Measurements from ENCODE around the gene IKZF4. TPM values are rescaled to one million over a fixed set of nuclear protein-coding genes. Genes with fewer than 3 reads are reported as not detected.
"Not testable (repeated sequence)": the region's sequence is repeated elsewhere in the genome, so short reads cannot be mapped to it uniquely, and the experiment has no call there.

The IKZF4 gene
- 10 to 100 TPM; 11.7 to 12.0 TPM for total RNA-seq

DNA sequence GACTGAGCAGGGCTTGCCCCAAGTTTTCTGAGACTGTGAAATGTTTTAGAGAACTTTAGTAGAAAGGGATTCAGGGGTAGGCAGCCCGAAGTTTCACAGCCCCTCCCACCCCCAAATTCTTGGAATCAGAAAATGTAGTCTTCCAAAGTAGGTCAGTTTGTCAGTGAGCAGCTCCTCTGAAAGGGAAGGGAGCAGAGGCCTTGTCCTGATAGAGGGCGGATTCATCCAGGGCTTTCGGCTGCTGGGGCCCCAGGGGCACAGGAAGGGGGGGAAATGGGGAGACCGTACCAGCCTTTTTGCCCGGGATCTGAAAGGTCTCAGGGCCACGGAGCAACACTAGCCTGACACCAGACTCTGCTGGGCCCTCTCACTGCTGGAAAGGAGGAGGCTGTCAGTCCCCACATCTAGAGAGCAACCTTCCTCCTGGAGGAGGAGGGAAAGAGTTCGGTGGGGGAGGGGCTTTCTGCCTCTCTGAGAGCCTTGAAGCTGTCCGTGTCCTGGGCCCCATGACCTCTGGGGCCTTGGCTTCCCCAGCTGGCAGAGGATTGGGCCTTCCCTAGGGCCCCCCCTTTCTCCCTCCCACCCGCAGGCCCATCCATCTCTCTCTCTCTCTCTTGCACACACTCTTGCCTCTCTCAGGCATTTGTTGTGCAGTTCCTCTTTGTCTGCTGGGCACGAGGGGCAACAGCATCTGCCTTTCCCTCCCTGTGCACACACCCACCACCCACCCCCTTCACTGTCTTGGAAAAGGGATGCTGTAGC, at the start of gene IKZF4:
Gene IKZF4 (plus strand): TSS at position 621 of the 762 bp plus-strand sequence. CDS start 451 bp downstream, outside the sequence.
- Mint-ChIP-seq H3K36me3 (no peaks in the 10 kb centered on the region), H3K27ac (peak within 1 kb of the TSS; percentile 64 to 93), H3K9me3 (no peaks in the 10 kb centered on the region), H3K4me3 (peak within 1 kb of the TSS; percentile 90), H3K27me3 (no peaks in the 10 kb centered on the region), H3K4me1 (ENCODE audit: low read depth in 2 of 2) (peaks cover 11 to 13% of the 10 kb centered on the region in 2 donors)
- DNase-seq (ENCODE audit: low spot score) = no peak
- peak; percentile 2 to 15 for ATAC-seq

DNA sequence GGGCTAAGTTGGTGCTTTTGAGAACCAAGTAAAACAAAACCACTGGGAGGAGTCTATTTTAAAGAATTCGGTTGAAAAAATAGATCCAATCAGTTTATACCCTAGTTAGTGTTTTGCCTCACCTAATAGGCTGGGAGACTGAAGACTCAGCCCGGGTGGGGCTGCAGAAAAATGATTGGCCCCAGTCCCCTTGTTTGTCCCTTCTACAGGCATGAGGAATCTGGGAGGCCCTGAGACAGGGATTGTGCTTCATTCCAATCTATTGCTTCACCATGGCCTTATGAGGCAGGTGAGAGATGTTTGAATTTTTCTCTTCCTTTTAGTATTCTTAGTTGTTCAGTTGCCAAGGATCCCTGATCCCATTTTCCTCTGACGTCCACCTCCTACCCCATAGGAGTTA, 48.8 kb upstream of the IKZF4 start:
- H3K4me1 Mint-ChIP-seq (ENCODE audit: low read depth in 2 of 2) = peaks cover 16 to 23% of the 10 kb centered on the region in 2 donors
- peaks cover 5% of the 10 kb centered on the region for H3K36me3 Mint-ChIP-seq
- no peak overlapping the region for H3K27ac Mint-ChIP-seq
- ATAC-seq = no peak
- DNase-seq (ENCODE audit: low spot score) = no peak
- no peak overlapping the region for H3K4me3 Mint-ChIP-seq
- H3K9me3 Mint-ChIP-seq = no peaks in the 10 kb centered on the region
- no peaks in the 10 kb centered on the region for H3K27me3 Mint-ChIP-seq

DNA sequence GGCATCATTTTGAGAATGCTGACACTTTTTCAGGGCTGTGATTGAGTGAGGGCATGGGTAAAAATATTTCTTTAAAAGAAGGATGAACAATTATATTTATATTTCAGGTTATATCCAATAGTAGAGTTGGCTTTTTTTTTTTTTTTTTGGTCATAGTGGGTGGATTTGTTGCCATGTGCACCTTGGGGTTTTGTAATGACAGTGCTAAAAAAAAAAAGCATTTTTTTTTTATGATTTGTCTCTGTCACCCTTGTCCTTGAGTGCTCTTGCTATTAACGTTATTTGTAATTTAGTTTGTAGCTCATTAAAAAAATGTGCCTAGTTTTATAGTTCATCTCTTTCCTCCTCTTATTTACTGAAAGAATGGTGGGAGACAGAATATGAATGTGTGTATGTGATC, 48.4 kb upstream of the IKZF4 start:
- peaks cover 5% of the 10 kb centered on the region for H3K36me3 Mint-ChIP-seq
- peaks cover 17 to 21% of the 10 kb centered on the region in 2 donors for H3K4me1 Mint-ChIP-seq (ENCODE audit: low read depth in 2 of 2)
- ATAC-seq (no peak), DNase-seq (ENCODE audit: low spot score) (no peak)
- H3K27ac Mint-ChIP-seq = no peak overlapping the region
- H3K27me3 Mint-ChIP-seq = no peaks in the 10 kb centered on the region
- no peak overlapping the region for H3K4me3 Mint-ChIP-seq
- H3K9me3 Mint-ChIP-seq = no peaks in the 10 kb centered on the region

DNA sequence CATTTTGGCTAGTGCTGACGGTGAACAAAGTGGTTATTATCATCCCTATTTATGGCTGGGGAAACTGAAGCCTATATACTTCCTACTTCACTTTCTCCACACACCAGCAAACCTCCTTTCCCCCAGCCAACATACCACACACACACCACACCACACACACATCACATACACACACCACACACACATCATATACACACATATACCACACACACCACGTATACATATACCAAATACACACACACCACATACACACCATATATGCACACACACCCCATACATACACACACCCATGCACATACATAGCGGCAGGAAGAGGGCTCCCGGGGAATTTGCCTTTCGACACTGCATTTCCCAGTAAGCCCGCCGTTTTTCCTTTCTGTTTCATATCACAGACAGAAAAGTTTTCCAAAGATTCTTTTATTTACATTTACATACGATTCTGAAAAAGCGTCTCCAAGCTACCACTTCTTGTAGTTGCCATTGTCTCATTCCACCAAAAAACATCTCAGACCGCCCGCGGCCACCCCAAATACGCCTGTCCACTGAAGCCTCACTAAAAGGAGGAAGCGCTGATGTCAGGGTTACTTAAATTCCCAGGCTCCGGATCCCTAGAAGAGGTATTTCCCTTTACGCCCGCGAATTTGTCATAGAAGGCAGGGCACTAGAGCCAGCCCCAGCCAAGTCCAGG, 47.8 kb upstream of the IKZF4 start:
- Mint-ChIP-seq H3K9me3 (no peaks in the 10 kb centered on the region), H3K27ac (no peak overlapping the region), H3K36me3 (peaks cover 5% of the 10 kb centered on the region), H3K27me3 (no peaks in the 10 kb centered on the region), H3K4me1 (ENCODE audit: low read depth in 2 of 2) (peaks cover 16 to 19% of the 10 kb centered on the region in 2 donors), H3K4me3 (no peak overlapping the region)
- ATAC-seq = no peak
- no peak for DNase-seq (ENCODE audit: low spot score)

DNA sequence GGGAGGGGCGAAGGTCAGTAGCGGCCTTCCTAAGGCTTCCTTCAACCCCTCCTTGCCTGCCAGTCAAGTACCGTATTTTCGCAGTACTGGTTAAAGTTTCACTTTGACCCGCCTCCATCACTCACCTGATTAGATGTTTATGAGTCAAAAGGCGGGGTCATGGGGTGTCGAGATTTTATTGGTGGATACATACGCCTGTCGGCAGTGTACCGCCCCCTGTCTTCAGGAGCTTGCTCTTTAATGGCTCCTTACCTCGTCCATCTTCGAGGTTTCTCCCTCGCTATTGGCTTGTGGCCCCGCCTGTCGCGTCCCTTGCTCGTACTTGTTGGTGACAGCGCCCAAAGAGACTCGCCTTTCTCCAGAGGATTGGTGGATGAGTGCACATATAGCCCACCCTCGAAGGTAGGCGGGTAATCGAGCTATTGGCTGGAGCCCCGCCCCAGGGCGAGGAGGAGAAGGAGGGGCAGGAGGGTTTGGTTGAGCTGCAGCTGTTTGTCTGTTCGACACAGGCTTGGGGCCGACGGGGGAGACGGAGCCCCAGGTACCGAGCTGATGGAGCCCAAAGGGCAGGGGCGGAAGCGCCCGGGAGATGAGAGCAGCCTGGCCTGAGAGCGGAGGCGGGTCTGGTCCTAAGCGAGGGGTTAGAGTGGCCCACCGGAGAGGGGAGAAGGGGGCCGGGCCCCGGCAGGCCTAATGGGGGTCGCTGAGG, 47.1 kb upstream of the IKZF4 start, which contains the start of gene RAB5B:
Gene RAB5B (plus strand): TSS at position 480 of the 709 bp plus-strand sequence. CDS start 12,883 bp downstream, outside the sequence.
- Mint-ChIP-seq H3K4me3 (no peak within 1 kb of the TSS), H3K4me1 (ENCODE audit: low read depth in 2 of 2) (peaks cover 12 to 16% of the 10 kb centered on the region in 2 donors), H3K36me3 (peaks cover 5% of the 10 kb centered on the region), H3K27ac (no peak within 1 kb of the TSS), H3K27me3 (no peaks in the 10 kb centered on the region), H3K9me3 (no peaks in the 10 kb centered on the region)
- DNase-seq (ENCODE audit: low spot score) (peak; percentile 100), ATAC-seq (peak; percentile 95 to 96)

DNA sequence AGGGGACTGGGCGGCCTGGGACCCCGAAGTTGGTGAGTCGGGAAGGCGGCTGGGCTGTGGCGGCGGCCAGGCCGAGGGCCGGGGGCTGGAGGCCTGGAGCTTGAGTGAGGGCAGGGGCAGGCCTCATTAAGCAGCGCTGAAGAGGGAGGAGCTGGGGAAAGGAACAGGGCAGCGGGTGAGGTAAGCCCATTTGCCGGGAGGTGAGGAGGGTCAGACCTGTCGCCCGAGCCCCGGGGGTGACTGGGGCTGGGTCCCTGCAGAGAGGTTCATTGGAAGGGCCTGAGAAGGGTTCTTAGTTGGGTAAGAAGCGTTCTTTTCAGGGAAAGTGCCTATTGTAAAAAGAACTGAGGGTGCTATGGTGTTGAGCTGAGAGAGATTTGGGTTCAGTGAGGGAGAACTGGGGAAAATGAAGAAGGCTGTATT, 46.5 kb upstream of the IKZF4 start:
- no peaks in the 10 kb centered on the region for H3K27me3 Mint-ChIP-seq
- H3K4me1 Mint-ChIP-seq (ENCODE audit: low read depth in 2 of 2) = peaks cover 12 to 20% of the 10 kb centered on the region in 2 donors
- ATAC-seq (peak; percentile 3 to 44), DNase-seq (ENCODE audit: low spot score) (no peak)
- no peak overlapping the region for H3K4me3 Mint-ChIP-seq
- no peak overlapping the region for H3K27ac Mint-ChIP-seq
- no peaks in the 10 kb centered on the region for H3K9me3 Mint-ChIP-seq
- H3K36me3 Mint-ChIP-seq = peaks cover 5% of the 10 kb centered on the region

DNA sequence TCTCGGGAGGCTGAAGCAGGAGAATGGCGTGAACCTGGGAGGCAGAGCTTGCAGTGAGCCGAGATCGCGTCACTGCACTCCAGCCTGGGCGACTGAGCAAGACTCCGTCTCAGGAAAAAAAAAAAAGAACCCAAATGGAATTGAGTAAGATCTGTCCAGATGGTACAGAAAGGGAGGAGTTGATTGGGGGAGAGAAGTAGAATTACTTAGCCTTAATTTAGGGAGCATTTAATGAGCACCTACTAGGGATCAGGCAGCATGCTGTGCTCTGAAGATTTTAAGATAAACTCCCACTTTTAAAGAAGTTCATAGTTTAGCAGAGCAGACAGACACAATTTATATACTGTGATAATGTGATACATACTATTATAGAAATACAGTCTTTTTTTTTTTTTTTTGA, 42.5 kb upstream of the IKZF4 start:
- ATAC-seq (no peak), DNase-seq (ENCODE audit: low spot score) (no peak)
- H3K27ac Mint-ChIP-seq = no peak overlapping the region
- H3K9me3 Mint-ChIP-seq = no peaks in the 10 kb centered on the region
- H3K4me1 Mint-ChIP-seq (ENCODE audit: low read depth in 2 of 2) = peaks cover 22 to 30% of the 10 kb centered on the region in 2 donors
- H3K36me3 Mint-ChIP-seq = peaks cover 5% of the 10 kb centered on the region
- H3K27me3 Mint-ChIP-seq = no peaks in the 10 kb centered on the region
- no peak overlapping the region for H3K4me3 Mint-ChIP-seq

DNA sequence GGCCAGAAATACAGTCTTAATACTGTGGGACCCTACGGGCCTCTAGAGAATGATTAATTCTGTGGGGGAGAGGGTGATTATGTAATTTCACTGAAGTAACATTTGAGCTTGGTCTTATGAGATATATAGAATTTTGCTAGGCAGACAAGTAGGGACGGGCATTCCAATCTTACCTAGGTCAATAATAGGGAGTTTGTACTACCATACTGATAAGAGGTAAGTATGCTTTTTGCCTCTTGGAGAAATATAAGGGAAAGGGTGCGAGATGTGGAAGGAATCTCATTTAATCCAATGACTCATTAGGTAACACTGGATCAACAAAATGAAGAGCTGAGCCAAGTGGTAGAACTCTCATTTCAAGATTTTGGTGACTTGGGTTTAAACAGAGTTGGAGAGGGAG, 41.8 kb upstream of the IKZF4 start:
- H3K4me3 Mint-ChIP-seq = no peak overlapping the region

DNA sequence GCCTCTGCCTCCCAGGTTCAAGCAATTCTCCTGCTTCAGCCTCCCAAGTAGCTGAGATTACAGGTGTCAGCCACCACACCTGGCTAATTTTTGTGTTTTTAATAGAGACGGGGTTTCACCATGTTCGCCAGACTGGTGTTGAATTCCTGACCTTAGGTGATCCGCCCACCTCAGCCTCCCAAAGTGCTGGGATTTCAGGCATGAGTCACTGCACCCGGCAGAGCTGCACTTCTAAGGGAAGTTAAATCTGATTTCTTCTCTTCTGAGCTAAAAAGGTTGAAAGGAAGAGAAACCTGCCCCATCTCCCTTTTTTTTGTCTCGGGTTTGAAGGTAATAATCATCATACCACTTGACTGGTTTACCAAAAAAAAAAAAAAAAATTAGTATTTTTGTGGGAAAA, 39.0 kb upstream of the IKZF4 start:
- not testable (repeated sequence) for H3K27me3 Mint-ChIP-seq; H3K27ac Mint-ChIP-seq; DNase-seq (ENCODE audit: low spot score); H3K36me3 Mint-ChIP-seq; H3K9me3 Mint-ChIP-seq; ATAC-seq; H3K4me3 Mint-ChIP-seq
- H3K4me1 Mint-ChIP-seq (ENCODE audit: low read depth in 2 of 2) = peaks cover 15 to 34% of the 10 kb centered on the region in 2 donors

More for the DNA sequence above, 41.8 kb upstream of the IKZF4 start:
- DNase-seq (ENCODE audit: low spot score) = no peak
- ATAC-seq = no peak
- Mint-ChIP-seq H3K27ac (peak overlapping the region in 1 of 2 donors; percentile 76), H3K36me3 (peaks cover 5% of the 10 kb centered on the region), H3K9me3 (no peaks in the 10 kb centered on the region), H3K27me3 (no peaks in the 10 kb centered on the region), H3K4me1 (ENCODE audit: low read depth in 2 of 2) (peaks cover 22 to 30% of the 10 kb centered on the region in 2 donors)

DNA sequence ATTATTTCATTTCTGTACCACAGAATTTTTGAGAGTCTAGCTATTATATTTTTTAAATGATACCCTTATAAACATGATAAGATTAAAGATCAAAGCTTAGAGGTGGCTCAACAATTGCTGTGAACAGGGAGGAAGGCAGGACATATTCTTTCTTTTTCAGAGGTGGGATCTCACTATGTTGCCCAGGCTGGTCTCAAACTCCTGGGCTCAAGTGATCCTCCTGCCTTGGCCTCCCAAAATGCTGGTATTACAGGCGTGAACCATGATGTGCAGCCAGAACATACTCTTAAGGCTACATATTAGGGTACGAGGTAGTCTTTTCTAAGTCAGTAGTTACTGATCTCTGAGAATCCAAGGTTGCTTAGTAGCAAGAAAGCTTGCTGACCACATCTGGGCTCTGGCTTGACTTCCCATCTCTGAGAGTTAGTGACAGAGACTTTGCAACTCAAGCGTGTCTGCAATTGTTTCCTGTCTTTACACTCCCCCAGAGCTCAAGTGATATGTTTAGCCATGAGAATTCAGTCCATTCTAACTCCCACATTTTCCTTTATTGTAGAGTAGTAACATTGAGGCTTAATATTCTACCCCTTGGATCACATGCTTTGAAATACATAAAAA, 38.4 kb upstream of the IKZF4 start:
- Mint-ChIP-seq H3K9me3 (no peaks in the 10 kb centered on the region), H3K36me3 (peaks cover 9% of the 10 kb centered on the region), H3K27ac (no peak overlapping the region), H3K27me3 (no peaks in the 10 kb centered on the region), H3K4me1 (ENCODE audit: low read depth in 2 of 2) (peaks cover 15 to 35% of the 10 kb centered on the region in 2 donors), H3K4me3 (no peak overlapping the region)
- ATAC-seq = no peak
- DNase-seq (ENCODE audit: low spot score) = no peak

DNA sequence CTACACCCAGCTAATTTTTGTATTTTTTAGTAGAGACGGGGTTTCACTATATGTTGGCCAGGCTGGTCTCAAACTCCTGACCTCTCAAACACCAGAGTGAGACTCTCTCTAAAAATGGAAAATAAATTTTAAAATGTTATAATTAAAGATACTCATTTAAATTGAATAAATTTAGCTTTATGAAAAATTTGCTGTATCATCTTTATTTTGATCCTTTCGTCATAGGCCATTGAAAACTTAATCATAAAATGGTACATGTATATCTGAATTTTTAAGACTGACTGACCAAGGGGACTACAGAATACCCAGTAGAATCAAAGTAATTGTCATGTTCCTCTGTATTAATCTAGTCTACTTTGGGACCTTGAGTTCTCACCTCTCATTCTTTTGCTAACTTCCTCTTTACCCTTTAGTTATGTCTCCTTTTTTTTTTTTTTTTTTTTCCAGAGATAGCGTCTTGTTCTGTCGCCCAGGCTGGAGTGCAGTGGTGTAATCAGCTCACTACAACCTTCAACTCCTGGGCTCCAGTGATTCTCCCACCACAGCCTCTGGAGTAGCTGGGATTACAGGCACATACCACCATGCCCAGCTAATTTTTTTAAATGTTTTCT, 37.5 kb upstream of the IKZF4 start:
- peaks cover 9% of the 10 kb centered on the region for H3K36me3 Mint-ChIP-seq
- DNase-seq (ENCODE audit: low spot score) (no peak), ATAC-seq (no peak)
- H3K9me3 Mint-ChIP-seq = no peaks in the 10 kb centered on the region
- H3K4me3 Mint-ChIP-seq = no peak overlapping the region
- H3K27ac Mint-ChIP-seq = no peak overlapping the region
- no peaks in the 10 kb centered on the region for H3K27me3 Mint-ChIP-seq
- H3K4me1 Mint-ChIP-seq (ENCODE audit: low read depth in 2 of 2) = peaks cover 10 to 31% of the 10 kb centered on the region in 2 donors

DNA sequence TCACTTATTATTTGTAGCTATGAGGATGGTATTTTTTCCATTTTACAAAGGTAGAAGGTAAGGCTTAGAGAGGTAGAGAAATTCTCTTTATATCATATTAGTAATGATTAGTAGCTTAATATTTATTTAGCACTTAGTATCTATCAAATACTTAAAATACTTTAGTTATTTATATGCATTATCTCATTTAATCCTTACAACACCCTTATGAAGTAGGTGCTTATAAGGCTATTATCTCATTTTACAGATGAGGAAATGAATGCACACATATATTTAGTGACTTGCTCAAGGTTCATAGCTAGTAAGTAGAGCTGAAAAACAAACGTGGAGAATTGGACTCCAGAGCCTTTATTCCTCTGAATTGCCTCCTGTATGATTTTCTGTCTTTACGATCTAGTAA, 36.0 kb upstream of the IKZF4 start:
- H3K4me1 Mint-ChIP-seq (ENCODE audit: low read depth in 2 of 2) = peaks cover 9 to 24% of the 10 kb centered on the region in 2 donors
- H3K9me3 Mint-ChIP-seq = no peaks in the 10 kb centered on the region
- no peak overlapping the region for H3K4me3 Mint-ChIP-seq
- ATAC-seq = no peak
- peaks cover 9% of the 10 kb centered on the region for H3K36me3 Mint-ChIP-seq
- no peaks in the 10 kb centered on the region for H3K27me3 Mint-ChIP-seq
- H3K27ac Mint-ChIP-seq = no peak overlapping the region
- DNase-seq (ENCODE audit: low spot score) = no peak

DNA sequence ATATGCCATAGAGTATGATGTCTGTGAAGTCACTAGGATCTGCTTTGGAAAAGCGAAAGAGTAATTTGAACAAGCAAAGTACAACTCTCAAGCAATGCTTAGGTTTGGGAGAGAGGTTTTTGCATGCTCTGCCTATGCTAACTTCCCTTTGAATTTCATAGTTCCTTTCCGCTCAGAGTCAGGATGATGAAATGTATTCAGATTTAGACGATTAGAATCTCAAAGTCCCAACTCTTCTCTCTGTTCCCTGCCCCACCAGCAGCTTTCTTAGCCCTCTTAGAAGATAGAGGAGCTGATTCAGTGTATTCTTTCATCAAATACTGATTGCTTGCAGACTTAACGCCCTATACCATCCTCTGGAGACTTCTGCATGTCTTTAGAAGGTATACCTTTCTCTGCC, 35.5 kb upstream of the IKZF4 start:
- Mint-ChIP-seq H3K4me1 (ENCODE audit: low read depth in 2 of 2) (peaks cover 4 to 20% of the 10 kb centered on the region in 2 donors), H3K27ac (peak overlapping the region in 1 of 2 donors; percentile 13), H3K9me3 (no peaks in the 10 kb centered on the region), H3K36me3 (peaks cover 10% of the 10 kb centered on the region), H3K27me3 (no peaks in the 10 kb centered on the region), H3K4me3 (no peak overlapping the region)
- ATAC-seq (no peak), DNase-seq (ENCODE audit: low spot score) (no peak)

Data from natural killer cell treated with Interleukin-12 subunit alpha and Interleukin-12 subunit beta and Interleukin-15 and Interleukin-18, amount 100 ng/mL, for 72 hours (primary cell).